H1 (cell line): Measurements from ENCODE around the gene KRTAP12-2. TPM values are rescaled to one million over a fixed set of nuclear protein-coding genes. Genes with fewer than 3 reads are reported as not detected.

Experiments
- CTCF ChIA-PET: fragments of 300-600 bp; sonication (Branson Sonifier 250); formaldehyde crosslinking; loops from one replicate; lab custom pipeline; 2021; ENCODE audit not compliant: partially characterized antibody; lab: Charles Lee
- POLR2A ChIA-PET: fragments of 300-600 bp; sonication (Branson Sonifier 250); formaldehyde crosslinking; loops from one replicate; lab custom pipeline; 2021; ENCODE audit warnings: inconsistent platforms; ENCODE audit not compliant: partially characterized antibody; lab: Charles Lee
- DNase-seq, 2 experiments: peaks; one replicate each; pipeline versions ENCODE4 v3.0.0 to v3.0.0-alpha.2; 2010 to 2022; ENCODE audit warnings: low spot score in 2 of 2, low read depth in 1 of 2, mixed read lengths in 1 of 2
- FAIRE-seq: peaks from 2 replicates; lab custom pipeline; 2011; peaks lifted over from hg19 to GRCh38; lab: Jason Lieb, UNC
- H2AFZ ChIP-seq: 2 replicates; pipeline ENCODE4 v1.8.1; 2012; ENCODE audit warnings: low read length, inconsistent platforms
- H2AK5ac ChIP-seq: 2 replicates; pipeline ENCODE4 v1.6.1; 2013; ENCODE audit warnings: low read depth, low read length
- H2BK120ac ChIP-seq: replicated peaks from 2 replicates; pipeline ENCODE3; 2013; ENCODE audit warnings: low read depth, low read length, inconsistent platforms
- H2BK12ac ChIP-seq: 2 replicates; pipeline ENCODE4 v1.6.1; 2013; ENCODE audit warnings: low read depth, low read length
- H2BK15ac ChIP-seq: 2 replicates; pipeline ENCODE4 v1.6.1; 2013; ENCODE audit warnings: low read length
- H2BK20ac ChIP-seq: 2 replicates; pipeline ENCODE4 v1.6.1; 2013; ENCODE audit warnings: low read length
- H2BK5ac ChIP-seq: 2 replicates; pipeline ENCODE4 v1.6.1; 2013; ENCODE audit warnings: low read depth, low read length
- H3K14ac ChIP-seq: 2 replicates; pipeline ENCODE4 v1.6.1; 2013; ENCODE audit warnings: inconsistent platforms; ENCODE audit not compliant: insufficient read length
- H3K18ac ChIP-seq: 2 replicates; pipeline ENCODE4 v1.6.1; 2013; ENCODE audit warnings: low read length; ENCODE audit errors: extremely low read depth
- H3K23ac ChIP-seq: 2 replicates; pipeline ENCODE4 v1.6.1; 2013; ENCODE audit warnings: inconsistent platforms; ENCODE audit not compliant: insufficient read length
- H3K23me2 ChIP-seq: 2 replicates; pipeline ENCODE4 v1.6.1; 2013; ENCODE audit warnings: low read depth, low read length
- H3K27ac ChIP-seq: 2 replicates; pipeline ENCODE4 v1.6.1; 2011; ENCODE audit warnings: low read depth, low read length, inconsistent platforms
- H3K27me3 ChIP-seq, 4 experiments: replicated peaks in 1 of 4; 1 replicate in 1 of 4; 2 replicates in 3 of 4; pipeline versions ENCODE4 v1.6.1 to v1.8.1; 2011 to 2013; ENCODE audit warnings: low read length in 3 of 4, mild to moderate bottlenecking in 3 of 4, inconsistent platforms in 2 of 4, mixed read lengths in 2 of 4, moderate library complexity in 1 of 4; ENCODE audit not compliant: control insufficient read depth in 3 of 4, insufficient read depth in 3 of 4; ENCODE audit errors: extremely low read depth in 1 of 4
- H3K36me3 ChIP-seq, 4 experiments: 2 replicates each; pipeline versions ENCODE4 v1.6.1 to v1.8.1; 2011 to 2013; ENCODE audit warnings: mild to moderate bottlenecking in 4 of 4, low read length in 3 of 4, moderate library complexity in 2 of 4, control low read depth in 1 of 4, inconsistent platforms in 1 of 4; ENCODE audit not compliant: insufficient read depth in 4 of 4, control insufficient read depth in 2 of 4
- H3K4ac ChIP-seq: replicated peaks from 2 replicates; pipeline ENCODE3; 2013; ENCODE audit warnings: low read length, low read depth, mixed read lengths, inconsistent platforms; ENCODE audit not compliant: insufficient read length
- H3K4me1 ChIP-seq, 4 experiments: replicated peaks in 1 of 4; 1 replicate in 1 of 4; 2 replicates in 3 of 4; pipeline versions ENCODE4 v1.6.1 to v1.8.1; 2011 to 2013; ENCODE audit warnings: low read length in 3 of 4, inconsistent platforms in 2 of 4, mixed read lengths in 1 of 4; ENCODE audit not compliant: insufficient read depth in 4 of 4, control insufficient read depth in 3 of 4
- H3K4me2 ChIP-seq, 2 experiments: 2 replicates each; pipeline versions ENCODE4 v1.6.1 to v1.8.1; 2011 to 2013; ENCODE audit warnings: low read depth in 2 of 2, low read length in 2 of 2, control low read depth in 1 of 2, inconsistent platforms in 1 of 2, mild to moderate bottlenecking in 1 of 2; ENCODE audit not compliant: insufficient read depth in 1 of 2
- H3K4me3 ChIP-seq, 4 experiments: fragments of 200-600, 300-600 bp in 1 of 4; sonication (generic), shearing (Covaris generic), sonication (Bioruptor Twin) in 1 of 4; 2 replicates each; pipeline versions ENCODE4 v1.5.1 to v1.8.1; 2011 to 2016; ENCODE audit warnings: low read length in 4 of 4, low read depth in 3 of 4, control low read depth in 2 of 4, inconsistent platforms in 2 of 4, mild to moderate bottlenecking in 2 of 4, mixed read lengths in 1 of 4, moderate library complexity in 1 of 4; ENCODE audit not compliant: insufficient read depth in 2 of 4; ENCODE audit errors: extremely low read depth in 1 of 4
- H3K56ac ChIP-seq: replicated peaks from 2 replicates; pipeline ENCODE3; 2013; ENCODE audit warnings: low read depth, mild to moderate bottlenecking, mixed read lengths, low read length, inconsistent platforms; ENCODE audit not compliant: insufficient read length
- H3K79me1 ChIP-seq: 2 replicates; pipeline ENCODE4 v1.6.1; 2013; ENCODE audit warnings: low read depth, low read length, control low read depth
- H3K79me2 ChIP-seq, 2 experiments: 2 replicates each; pipeline versions ENCODE4 v1.6.1 to v1.8.1; 2012 to 2013; ENCODE audit warnings: low read length in 2 of 2, mild to moderate bottlenecking in 2 of 2, inconsistent platforms in 1 of 2; ENCODE audit not compliant: insufficient read depth in 2 of 2, control insufficient read depth in 1 of 2
- H3K9ac ChIP-seq, 4 experiments: replicated peaks in 1 of 4; 1 replicate in 1 of 4; 2 replicates in 3 of 4; pipeline versions ENCODE4 v1.6.1 to v1.8.1; 2011 to 2013; ENCODE audit warnings: low read depth in 3 of 4, low read length in 3 of 4, control low read depth in 2 of 4, mild to moderate bottlenecking in 2 of 4, moderate library complexity in 2 of 4, inconsistent platforms in 1 of 4; ENCODE audit errors: extremely low read depth in 1 of 4
- H3K9me3 ChIP-seq, 2 experiments: 2 replicates each; pipeline versions ENCODE4 v1.6.1 to v1.8.1; 2012 to 2013; ENCODE audit warnings: mild to moderate bottlenecking in 2 of 2, moderate library complexity in 2 of 2, control low read depth in 1 of 2, inconsistent platforms in 1 of 2, low read depth in 1 of 2, low read length in 1 of 2, mixed read lengths in 1 of 2; ENCODE audit not compliant: insufficient read depth in 2 of 2
- H4K20me1 ChIP-seq, 2 experiments: replicated peaks in 1 of 2; 2 replicates each; pipeline versions ENCODE3 to v1.8.1; 2011 to 2013; ENCODE audit warnings: inconsistent platforms in 2 of 2, low read length in 2 of 2, mild to moderate bottlenecking in 1 of 2; ENCODE audit not compliant: insufficient read depth in 2 of 2, control insufficient read depth in 1 of 2
- H4K5ac ChIP-seq: 2 replicates; pipeline ENCODE4 v1.6.1; 2013; ENCODE audit warnings: low read length, low read depth, mixed read lengths, inconsistent platforms; ENCODE audit not compliant: insufficient read length
- H4K8ac ChIP-seq: 2 replicates; pipeline ENCODE4 v1.8.0; 2013; ENCODE audit warnings: mild to moderate bottlenecking, moderate library complexity, low read length, inconsistent platforms; ENCODE audit not compliant: insufficient read depth; ENCODE audit errors: extremely low read depth
- H4K91ac ChIP-seq: replicated peaks from 2 replicates; pipeline ENCODE3; 2013; ENCODE audit warnings: low read length, mixed read lengths, inconsistent platforms; ENCODE audit not compliant: insufficient read length
- BRCA1 ChIP-seq: IDR thresholded peaks from 2 replicates; pipeline ENCODE4 v1.6.1; 2012; ENCODE audit warnings: low read depth, low read length, improper control_type of control experiment
- CTBP2 ChIP-seq: IDR thresholded peaks from 2 replicates; pipeline ENCODE4 v1.7.0; 2011; ENCODE audit warnings: borderline replicate concordance, mild to moderate bottlenecking, moderate library complexity, mixed read lengths, low read length; ENCODE audit not compliant: insufficient read depth, insufficient read length
- EZH2 ChIP-seq: fragments of 200-600 bp; sonication (generic); IDR thresholded peaks from 2 replicates; pipeline ENCODE4 v1.7.1; 2012; ENCODE audit warnings: low read depth, mild to moderate bottlenecking, moderate library complexity, low read length, inconsistent platforms; ENCODE audit not compliant: severe bottlenecking
- HDAC2 ChIP-seq, 2 experiments: fragments of 300-600 bp in 1 of 2; sonication (generic) in 1 of 2; IDR thresholded peaks; 2 replicates each; pipeline ENCODE4 v1.6.1; 2011 to 2012; ENCODE audit warnings: low read depth in 2 of 2, low read length in 2 of 2, mild to moderate bottlenecking in 2 of 2, moderate library complexity in 2 of 2, borderline replicate concordance in 1 of 2, inconsistent platforms in 1 of 2
- HDAC6 ChIP-seq: IDR thresholded peaks from one replicate; pipeline ENCODE4 v1.7.1; 2012; ENCODE audit warnings: low read depth, mild to moderate bottlenecking, inconsistent platforms, low read length, moderate library complexity
- SIRT6 ChIP-seq: IDR thresholded peaks from one replicate; pipeline ENCODE4 v1.7.1; 2012; ENCODE audit warnings: low read length, inconsistent platforms
- SIX5 ChIP-seq: IDR thresholded peaks from 2 replicates; pipeline ENCODE4 v1.6.1; 2011; ENCODE audit warnings: mild to moderate bottlenecking, low read depth, low read length
- SP2 ChIP-seq: IDR thresholded peaks from 2 replicates; pipeline ENCODE4 v1.6.1; 2012; ENCODE audit warnings: mild to moderate bottlenecking, low read length, inconsistent platforms
- TBP ChIP-seq: IDR thresholded peaks from 2 replicates; pipeline ENCODE4 v1.6.1; 2011; ENCODE audit warnings: low read depth, low read length, improper control_type of control experiment
- TCF12 ChIP-seq: IDR thresholded peaks from 2 replicates; pipeline ENCODE4 v1.6.1; 2011; ENCODE audit warnings: low read depth, mild to moderate bottlenecking, low read length
- WGBS, 2 experiments: shearing (Covaris generic) in 1 of 2; methylation state at CpG; one replicate each; pipeline versions ENCODE4 v1.1.6 to v1.1.7; 2013 to 2015; ENCODE audit warnings: low lambda C conversion rate in 2 of 2, mixed read lengths in 2 of 2, inconsistent platforms in 1 of 2, low coverage in 1 of 2, missing lambda C conversion rate in 1 of 2; ENCODE audit not compliant: insufficient replicate concordance in 2 of 2, insufficient coverage in 1 of 2, insufficient read length in 1 of 2; ENCODE audit errors: extremely low coverage in 1 of 2, missing lambda C conversion rate in 1 of 2; 5-methylcytosine and 5-hydroxymethylcytosine counted together
- polyA plus RNA-seq, 7 experiments: library from polyadenylated mRNA; depleted of rRNA in 3 of 7; stranded (reverse) in 5 of 7; unstranded in 2 of 7; fragments of >200 nt in 5 of 7; fragments of 200-250 nt in 2 of 7; gene quantifications; 1 replicate in 5 of 7; 2 replicates in 1 of 7; 4 replicates in 1 of 7; pipeline versions ENCODE4 v1.2.1 to v1.2.3, GENCODE V29; 2011 to 2013; ENCODE audit warnings: missing spikeins in 2 of 7, mixed read lengths in 2 of 7
- total RNA-seq: library from RNA; stranded (reverse); fragmentation: NEBNext Ultra II Directional; extraction: Animal tissue kit (Norgen Biotek cat#: 25700); gene quantifications from 2 replicates; pipeline ENCODE4 v1.2.1, GENCODE V29; 2021

The KRTAP12-2 gene
- total and polyA plus RNA-seq, 2 of the 8 experiments (the other 6 are each of a cell fraction or from before 2014, with no cell fraction given): 0.50 TPM; not detected in 1

DNA sequence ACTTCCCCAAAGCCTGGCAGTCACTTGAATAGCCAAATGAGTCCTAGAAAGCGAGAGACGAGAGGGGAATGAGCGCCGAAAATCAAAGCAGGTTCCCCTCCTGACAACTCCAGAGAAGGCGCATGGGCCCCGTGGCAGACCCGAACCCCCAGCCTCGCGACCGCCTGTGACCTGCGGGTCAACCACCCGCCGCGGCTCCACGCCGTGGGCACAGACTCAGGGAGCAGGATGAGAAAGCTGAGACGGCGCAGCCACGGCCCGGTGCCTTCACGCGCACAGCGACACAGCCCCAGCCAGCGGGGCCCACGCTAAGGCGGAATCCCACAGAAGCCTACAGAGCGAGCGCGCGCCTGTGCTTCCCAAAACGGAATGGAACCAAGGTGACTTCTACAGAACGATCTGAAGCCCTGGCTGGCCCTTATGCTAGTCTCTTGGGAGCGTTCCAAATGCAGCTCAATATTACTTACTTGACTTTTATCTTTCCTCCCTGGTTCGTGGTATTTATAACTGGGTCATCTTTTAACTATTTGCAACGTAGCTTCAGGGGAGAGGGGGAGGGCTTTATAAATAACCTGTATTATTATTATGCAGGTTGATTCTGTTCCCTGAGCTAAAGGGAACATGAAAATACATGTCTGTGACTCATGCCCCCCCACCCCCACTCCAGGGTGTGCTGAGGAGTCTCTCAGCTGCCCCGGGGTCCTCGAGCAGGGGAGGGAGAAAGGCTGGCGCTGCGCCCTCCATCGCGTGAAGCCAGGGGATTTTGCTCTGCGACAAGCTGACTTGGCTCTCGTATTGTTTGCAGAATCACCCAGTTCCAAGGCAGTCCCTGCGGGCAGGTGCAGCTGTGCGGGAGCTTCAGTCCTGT, 42.9 kb upstream of the KRTAP12-2 start:
- no peaks in the 10 kb centered on the region for H3K36me3 ChIP-seq
- H3K9me3 ChIP-seq: no peaks in the 10 kb centered on the region
- peaks cover 47% of the 10 kb centered on the region for H3K23me2 ChIP-seq
- H3K14ac ChIP-seq: no peak overlapping the region
- peak overlapping the region; percentile 89; the same call in 1 of the 2 replicates for H2BK5ac ChIP-seq
- H4K8ac ChIP-seq: peak overlapping the region; percentile 63; the same call in 1 of the 2 replicates
- peak overlapping the region; percentile 98 for H2BK12ac ChIP-seq
- H3K4me2 ChIP-seq: peak overlapping the region; percentile 91 to 93
- H3K79me1 ChIP-seq: peaks cover 3% of the 10 kb centered on the region; the same call in 1 of the 2 replicates
- CTCF ChIA-PET: interaction anchor here (0.8 to 2.5 kb wide), 13 partner anchors 8 to 211 kb away, joined by 3 to 10 read pairs (median 4); partner anchors contain the start of genes ITGB2 and KRTAP10-12
- peaks cover 24 to 75% (median 68%) of the 10 kb centered on the region in 4 experiments for H3K27me3 ChIP-seq
- POLR2A ChIA-PET: interaction anchor here (0.5 to 1.7 kb wide), 6 partner anchors 10 to 230 kb away, joined by 3 to 6 read pairs (median 3); partner anchors contain the start of genes KRTAP10-12 and SLX9
- H3K18ac ChIP-seq: peak overlapping the region; percentile 95
- H3K23ac ChIP-seq: no peak overlapping the region
- peaks cover 0 to 2% of the 10 kb centered on the region in 2 experiments for H4K20me1 ChIP-seq
- peak overlapping the region; percentile 84 for H4K91ac ChIP-seq
- 4% methylated on average over 38 of the region's 45 CpGs; no CpG with 5 or more reads in 1 of the 2 experiments for WGBS, 2 experiments
- no peak overlapping the region for H3K9ac ChIP-seq
- H3K4me3 ChIP-seq: peak overlapping the region; percentile 25 to 58 (median 40); a peak in 7 of 8 replicates
- H2BK15ac ChIP-seq: peak overlapping the region; percentile 88; the same call in 1 of the 2 replicates
- peaks cover 0 to 58% (median 44%) of the 10 kb centered on the region in 4 experiments; a peak in 6 of 7 replicates for H3K4me1 ChIP-seq
- peak overlapping the region; percentile 25 for H4K5ac ChIP-seq
- no peak overlapping the region for H3K56ac ChIP-seq
- peak overlapping the region; percentile 99; the same call in 1 of the 2 replicates for H2BK20ac ChIP-seq
- FAIRE-seq: no peak
- H2BK120ac ChIP-seq: peak overlapping the region; percentile 94
- H3K27ac ChIP-seq: no peak overlapping the region
- no peaks in the 10 kb centered on the region for H3K79me2 ChIP-seq
- DNase-seq: peak in 1 of 2 experiments; percentile 49
- H3K4ac ChIP-seq: peak overlapping the region; percentile 74
- no peak overlapping the region for H2AFZ ChIP-seq
- peak overlapping the region; percentile 82; the same call in 1 of the 2 replicates for H2AK5ac ChIP-seq
- TF ChIP-seq HDAC6: no peak
- peak; percentile 87 for TF ChIP-seq EZH2
- TF ChIP-seq TCF12: no peak
- TF ChIP-seq TBP: no peak
- TF ChIP-seq SIRT6: no peak
- TF ChIP-seq HDAC2 (IDR thresholded peaks at IDR 0.05; ENCODE audit: borderline replicate concordance in 1 of 2, low read depth in 2 of 2, low read length in 2 of 2): no peak
- no peak for TF ChIP-seq CTBP2
- TF ChIP-seq SIX5: no peak
- no peak for TF ChIP-seq BRCA1
- TF ChIP-seq SP2: no peak
